ENCODE data around the gene FAM124A. TPM values are rescaled to one million over a fixed set of nuclear protein-coding genes. Genes with fewer than 3 reads are reported as not detected.

Gene FAM124A, protein sequence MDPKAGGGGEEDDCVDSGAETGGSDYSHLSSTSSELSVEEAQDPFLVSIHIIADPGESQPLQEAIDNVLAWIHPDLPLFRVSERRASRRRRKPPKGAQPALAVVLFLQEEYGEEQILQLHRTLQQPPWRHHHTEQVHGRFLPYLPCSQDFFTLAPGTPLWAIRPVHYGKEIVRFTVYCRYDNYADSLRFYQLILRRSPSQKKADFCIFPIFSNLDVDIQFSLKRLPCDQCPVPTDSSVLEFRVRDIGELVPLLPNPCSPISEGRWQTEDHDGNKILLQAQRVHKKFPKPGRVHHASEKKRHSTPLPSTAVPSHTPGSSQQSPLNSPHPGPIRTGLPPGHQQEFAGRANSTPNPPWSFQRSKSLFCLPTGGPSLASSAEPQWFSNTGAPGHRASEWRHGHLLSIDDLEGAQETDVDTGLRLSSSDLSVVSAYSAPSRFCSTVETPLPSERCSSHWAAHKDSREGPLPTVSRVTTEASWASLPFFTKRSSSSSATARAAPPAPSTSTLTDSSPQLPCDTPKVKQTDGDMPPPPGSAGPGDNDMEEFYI
- 4.3 TPM for total RNA-seq

GRCh38 chr13:51222037-51222685, at the start of gene FAM124A:
Gene FAM124A, plus strand, starts transcription at chr13:51222398. Its CDS starts 104 bp downstream, at chr13:51222502.
- DNase-seq (ENCODE audit: low spot score): peak; percentile 31

DNA sequence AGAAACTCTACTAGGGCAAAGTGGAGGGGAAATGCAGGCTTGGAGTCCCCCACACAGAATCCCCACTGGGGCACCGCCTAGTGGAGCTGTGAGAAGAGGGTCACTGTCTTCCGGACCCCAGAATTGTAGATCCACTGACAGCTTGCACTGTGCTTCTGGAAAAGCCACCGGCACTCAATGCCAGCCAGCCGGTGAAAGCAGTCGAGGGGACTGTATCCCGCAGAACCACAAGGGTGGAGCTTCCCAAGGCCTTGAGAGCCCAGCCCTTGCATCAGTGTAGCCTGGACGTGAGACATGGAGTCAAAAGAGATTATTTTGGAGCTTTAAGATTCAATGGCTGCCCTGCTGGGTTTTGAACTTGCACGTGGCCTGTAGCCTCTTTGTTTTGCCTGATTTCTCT, 47.2 kb upstream of the FAM124A start:
- no peak for DNase-seq (ENCODE audit: low spot score)

DNA sequence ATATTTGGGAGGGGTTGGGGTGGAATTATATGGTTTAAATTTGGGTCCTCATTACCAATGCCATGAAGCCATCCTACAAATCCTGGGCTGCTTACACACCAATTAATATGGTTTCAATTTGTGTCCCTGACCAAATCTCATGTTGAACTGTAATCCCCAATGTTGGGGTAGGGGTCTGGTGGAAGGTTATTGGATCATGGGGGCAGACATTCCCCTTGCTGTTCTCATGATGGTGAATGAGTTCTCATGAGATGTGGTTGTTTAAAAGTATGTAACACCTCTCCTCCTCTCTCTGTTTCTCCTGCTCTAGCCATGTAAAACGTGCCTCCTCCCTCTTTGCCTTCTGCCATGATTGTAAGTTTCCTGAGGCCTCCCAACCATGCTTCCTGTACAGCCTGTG, 46.6 kb upstream of the FAM124A start:
- no peak for DNase-seq (ENCODE audit: low spot score)

- no peak for DNase-seq (ENCODE audit: low spot score)
Observed at GRCh38 chr13:51177188-51177587, 45.0 kb upstream of the FAM124A start.

DNA sequence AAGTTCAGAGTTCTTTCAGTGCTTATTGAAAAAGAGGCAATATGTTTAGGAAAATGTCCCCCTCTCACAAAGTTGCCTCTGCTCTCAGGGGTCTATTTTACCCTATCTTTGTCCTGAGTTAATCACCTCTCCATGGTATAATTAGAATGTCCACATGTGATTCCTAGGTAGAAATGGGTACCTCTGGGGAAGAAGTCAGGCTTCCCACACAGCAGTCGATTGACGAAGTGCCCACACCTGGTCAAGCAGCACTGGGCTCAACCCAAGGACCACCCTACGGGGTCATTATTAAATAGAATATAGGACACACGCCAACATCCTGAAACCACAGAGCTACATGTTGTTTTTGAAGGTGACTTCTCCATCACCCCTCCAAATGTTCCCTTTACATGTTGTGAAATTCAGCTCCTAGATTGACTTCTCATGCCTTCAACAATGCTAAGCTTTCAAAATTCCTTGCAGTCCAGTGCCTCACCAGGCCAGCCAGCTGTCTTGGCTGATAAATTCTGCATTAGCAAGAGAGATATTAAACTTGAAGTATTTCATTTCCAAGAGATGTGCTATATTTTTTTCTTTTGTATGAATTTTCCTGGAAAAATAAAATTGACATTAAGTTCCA, 43.6 kb upstream of the FAM124A start:
- DNase-seq (ENCODE audit: low spot score): no peak

DNA sequence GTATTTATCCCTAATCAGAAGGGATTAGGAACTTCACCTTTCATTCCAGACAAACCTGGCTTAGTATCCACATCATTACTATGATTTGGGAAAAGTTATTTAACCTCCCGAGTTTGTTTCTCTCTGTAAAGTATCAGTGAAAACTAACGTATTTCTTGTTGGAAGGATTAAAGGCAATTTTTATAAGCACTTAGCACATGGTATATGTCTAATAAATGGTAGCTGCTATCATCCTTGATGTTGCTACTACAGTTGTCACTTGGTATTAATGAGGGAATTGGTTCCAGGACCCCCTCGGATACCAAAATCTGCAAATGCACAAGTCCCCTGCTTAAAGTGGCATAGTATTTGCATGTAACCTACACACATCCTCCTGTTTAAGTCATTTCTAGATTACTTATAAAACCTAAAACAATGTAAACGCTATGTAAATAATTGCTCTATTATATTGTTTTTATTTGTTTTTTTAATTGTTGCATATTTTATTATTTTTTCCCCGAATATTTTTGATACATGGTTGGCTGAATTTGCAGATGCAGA, 42.7 kb upstream of the FAM124A start:
- DNase-seq (ENCODE audit: low spot score): no peak

DNA sequence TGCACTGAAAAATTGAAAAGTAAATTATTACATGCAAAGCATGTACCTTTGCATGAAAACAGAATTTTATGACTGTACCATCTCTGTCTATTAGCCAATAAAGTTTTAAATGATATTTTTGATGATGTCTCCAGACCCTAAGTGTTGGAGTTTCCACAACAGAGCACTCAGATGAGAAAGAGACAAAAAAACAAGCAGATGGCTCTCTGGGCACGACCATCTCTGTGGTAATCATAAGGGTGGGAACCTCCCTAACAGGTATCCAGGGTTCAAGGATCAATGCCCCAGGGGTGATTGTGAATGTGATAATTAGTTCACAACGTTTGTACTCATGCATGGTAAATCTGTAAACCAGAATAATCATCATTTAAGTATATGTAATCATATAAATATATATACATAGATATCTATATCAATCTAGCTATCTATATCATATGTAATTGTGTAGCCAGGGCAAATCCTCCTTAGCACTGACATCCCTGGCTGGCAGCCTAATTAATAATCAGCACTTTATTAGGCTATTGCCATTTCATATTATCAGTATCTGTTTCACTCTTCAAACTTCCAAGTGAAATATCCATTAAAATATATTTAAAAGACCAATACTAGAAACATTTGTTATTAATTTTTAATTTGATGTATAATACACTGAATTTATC, 41.2 kb upstream of the FAM124A start:
- no peak for DNase-seq (ENCODE audit: low spot score)

GRCh38 chr13:51181786-51182383, 40.3 kb upstream of the FAM124A start:
- no peak for DNase-seq (ENCODE audit: low spot score)

DNA sequence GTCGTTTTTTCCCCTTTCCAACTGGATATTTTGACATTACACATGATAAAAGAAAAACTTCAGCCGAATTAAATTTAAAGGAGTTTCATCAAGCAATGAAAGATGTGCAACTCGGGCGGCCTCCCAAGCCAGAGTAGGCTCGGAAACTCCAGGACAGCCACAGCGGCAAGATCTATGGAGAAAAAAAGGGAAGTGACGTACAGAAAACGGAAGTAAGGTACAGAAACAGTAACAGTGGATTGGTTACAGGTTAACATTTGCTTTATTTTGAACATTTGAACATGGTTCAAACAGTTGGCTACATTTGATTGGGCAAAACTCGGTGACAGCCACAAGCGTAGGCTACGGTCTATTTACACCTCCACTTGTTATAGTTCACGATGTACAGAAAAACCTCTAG, 30.5 kb upstream of the FAM124A start:
- no peak for DNase-seq (ENCODE audit: low spot score)

DNA sequence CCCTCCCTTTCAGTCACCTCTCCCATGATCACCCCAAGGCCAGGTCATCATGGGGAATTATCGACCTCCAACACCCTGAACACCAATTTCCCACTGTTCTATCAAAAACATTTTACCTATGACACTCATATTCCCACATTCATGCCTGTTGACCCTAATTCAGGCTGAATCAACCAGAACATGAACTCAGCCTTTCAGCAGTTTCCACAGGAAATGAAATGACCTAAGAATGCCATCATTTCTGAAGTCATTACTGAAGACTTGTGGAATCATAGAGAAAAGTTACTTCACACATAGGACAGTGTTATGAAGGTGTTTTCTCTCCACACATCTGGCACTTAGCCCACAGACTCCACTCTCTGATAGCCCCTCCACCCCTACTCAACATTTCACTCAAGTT, 29.9 kb upstream of the FAM124A start:
- DNase-seq (ENCODE audit: low spot score): no peak

- no peak for DNase-seq (ENCODE audit: low spot score)
Observed at GRCh38 chr13:51193387-51193786, 28.8 kb upstream of the FAM124A start.

GRCh38 chr13:51194942-51195341, 27.3 kb upstream of the FAM124A start:
- DNase-seq (ENCODE audit: low spot score): no peak

DNA sequence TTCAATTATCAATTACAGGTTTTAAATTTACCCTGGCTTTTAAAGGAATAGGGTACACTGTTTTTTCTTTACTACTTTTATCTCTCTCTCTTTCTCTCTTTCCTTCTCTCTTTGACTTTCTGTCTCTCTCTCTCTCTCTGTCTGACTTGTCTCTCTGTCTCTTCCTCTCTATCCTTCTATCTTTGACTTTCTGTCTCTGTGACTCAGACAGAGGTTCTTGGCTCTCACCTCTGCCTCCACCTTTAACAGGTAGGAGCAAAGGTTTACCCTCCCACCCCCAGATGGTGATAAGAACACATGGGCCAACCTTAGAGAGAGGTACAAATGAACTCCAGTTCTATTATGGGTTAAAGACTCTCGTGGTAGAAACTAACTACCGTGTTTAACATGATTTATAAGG, 20.3 kb upstream of the FAM124A start:
- DNase-seq (ENCODE audit: low spot score): no peak

DNA sequence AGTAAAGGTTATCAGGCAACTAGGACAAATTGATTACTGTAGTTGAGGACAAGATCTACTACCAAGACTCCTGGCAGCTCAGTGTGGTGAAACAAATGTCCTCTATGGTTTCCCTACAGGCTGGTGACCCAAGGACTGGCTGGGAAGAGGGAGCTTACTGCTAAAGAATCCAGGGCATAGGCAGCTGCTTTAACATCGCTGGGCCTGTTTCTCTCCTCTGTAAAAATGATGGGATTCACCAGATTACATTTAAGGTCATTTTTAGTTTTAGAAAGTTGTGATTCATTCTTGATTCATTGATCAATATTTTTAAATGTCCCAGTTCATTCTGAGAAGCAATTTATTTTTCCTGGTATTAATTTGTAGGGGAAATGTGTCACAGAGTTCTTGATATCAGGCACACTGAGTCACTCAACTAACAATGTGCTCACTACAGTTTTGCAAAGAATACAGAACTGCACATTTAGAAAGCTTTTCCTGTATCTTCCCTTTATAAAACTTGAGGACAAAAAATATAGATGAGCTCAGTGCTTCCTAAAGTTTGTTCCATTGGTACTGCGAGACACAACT, 19.6 kb upstream of the FAM124A start:
- no peak for DNase-seq (ENCODE audit: low spot score)

DNA sequence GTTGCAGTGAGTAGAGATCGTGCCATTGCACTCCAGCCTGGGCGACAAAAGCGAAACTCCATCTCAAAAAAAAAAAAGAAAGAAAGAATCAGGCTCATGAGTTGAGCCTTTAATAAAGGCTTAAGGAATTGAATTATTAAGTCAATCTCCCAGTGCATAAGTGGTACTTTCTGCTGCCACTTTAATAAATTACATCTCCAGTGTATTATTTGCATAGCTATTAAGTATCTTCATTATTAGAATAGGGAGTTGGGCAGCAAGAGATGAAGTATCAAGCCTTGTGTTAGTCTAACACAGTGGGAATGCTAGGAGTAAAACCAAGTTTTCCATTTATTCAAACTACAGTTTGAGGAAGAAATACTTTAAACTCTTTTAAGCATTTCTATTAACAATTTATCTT, 15.6 kb upstream of the FAM124A start:
- no peak for DNase-seq (ENCODE audit: low spot score)

DNA sequence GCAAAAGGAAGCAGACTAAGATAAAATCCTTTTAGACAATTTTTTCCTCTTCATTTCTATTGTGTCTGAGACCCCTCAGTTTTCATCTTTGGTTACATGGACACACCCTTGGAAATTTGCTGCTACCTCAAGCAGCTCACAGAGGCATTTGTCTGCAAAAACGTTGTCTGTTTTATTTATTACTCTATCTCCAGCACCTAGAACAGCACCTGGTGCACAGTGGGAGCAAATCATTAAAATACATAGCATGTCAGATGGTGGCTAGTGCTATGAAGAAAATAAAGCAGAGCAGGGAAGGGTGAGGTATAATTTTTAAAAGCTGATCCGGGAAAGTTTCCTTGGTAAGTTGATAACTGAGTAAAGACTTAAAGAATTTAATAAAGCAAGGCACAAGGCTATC, 14.3 kb upstream of the FAM124A start:
- DNase-seq (ENCODE audit: low spot score): no peak

DNA sequence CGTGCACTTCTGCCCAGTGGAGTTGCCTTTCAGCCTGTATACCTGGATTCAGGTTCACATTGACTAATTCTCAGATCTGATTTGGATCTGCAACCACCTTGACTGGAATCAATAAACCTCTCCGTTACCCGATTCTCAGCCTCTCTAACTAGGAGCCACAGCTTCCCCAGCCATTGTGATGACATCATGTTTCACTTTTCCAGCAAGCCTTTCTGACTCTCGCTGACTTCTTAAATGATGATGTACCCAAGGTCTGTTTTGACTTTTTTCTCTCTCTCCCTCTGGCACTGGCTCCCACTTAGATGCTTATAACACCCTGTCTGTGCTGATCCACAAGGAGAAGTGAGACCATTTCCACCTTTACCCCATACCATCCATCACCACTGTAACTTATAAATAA, 13.5 kb upstream of the FAM124A start:
- DNase-seq (ENCODE audit: low spot score): no peak

DNA sequence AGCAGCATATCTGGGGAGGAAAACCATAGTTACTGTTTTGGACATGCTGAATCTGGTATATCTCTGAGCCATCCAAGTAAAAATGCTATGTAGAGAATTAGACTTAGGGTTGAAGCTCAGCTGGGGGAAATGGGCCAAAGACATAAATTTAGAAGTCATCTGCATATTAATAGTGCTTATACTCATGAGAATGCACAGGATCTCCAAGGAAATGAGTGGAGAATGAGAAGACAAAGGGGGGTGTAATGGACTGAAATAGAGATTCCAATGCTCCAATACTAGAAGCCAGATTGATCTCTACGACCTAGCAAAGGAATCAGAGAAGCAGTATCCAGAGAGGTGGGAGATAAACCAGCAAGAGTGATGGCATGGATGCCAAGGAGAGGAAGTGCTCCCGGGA, 10.3 kb upstream of the FAM124A start:
- DNase-seq (ENCODE audit: low spot score): no peak

DNA sequence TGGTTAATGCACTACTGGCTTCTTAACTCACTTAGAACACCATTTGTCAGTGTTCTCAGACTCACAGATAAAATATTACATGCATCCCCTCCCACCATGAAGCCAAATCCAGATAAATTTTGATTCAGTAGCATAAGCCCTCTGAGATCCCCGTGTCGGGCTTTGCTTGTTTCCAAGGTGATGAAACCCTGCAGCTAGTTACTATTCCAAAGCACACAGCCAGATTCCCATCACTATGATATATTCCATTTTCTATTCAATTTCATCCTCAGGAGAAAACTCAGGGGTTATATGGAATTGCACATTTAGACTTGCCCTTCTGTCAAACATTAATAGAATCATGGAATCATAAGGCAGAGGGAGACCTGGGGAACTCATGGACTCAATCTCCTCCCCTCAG, 9.4 kb upstream of the FAM124A start:
- no peak for DNase-seq (ENCODE audit: low spot score)

DNA sequence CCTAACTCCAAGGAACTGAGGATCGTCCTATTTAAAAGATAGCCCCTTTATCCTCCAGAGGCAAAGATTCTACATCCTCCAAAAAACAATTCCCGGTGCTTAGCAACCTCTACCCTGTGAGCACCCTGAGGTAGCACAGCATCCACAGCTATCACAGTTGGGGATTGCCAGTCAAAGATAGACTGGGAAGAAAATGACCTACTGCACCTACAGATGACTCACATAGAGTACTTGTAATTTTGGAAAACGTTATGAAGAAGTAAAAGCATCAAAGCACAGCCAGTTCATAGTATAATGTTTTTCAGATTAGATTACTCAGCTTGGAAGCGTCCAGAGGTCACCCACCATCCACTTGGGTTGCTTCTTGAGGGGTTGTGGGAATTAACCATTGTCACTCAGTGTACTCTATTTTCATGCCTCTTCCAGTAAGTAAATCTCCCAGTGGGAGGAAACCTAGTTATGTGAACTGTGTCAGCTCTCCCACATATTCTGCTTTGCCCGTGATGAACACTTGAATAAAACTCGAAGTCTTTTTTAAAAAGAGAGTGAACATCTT, 8.9 kb upstream of the FAM124A start:
- no peak for DNase-seq (ENCODE audit: low spot score)

DNA sequence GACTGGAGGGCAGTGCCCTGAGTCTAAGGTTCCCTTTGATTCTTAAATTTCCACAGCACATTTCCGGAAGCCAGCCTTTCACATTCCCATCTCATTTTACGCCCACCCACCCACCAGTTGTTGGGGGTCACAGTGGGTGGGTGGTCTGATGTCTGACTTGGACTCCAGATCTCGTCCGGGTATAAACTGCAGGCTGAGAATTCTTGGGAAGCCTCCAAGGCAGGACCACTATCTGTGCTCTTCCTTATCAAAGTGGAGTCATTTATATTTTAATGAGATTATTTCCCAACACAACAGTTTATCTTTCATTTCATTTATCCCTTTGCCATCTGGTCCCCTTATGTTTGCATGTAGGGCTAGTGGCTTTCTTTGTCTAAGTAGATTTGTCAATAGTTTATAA, 3.6 kb upstream of the FAM124A start:
- DNase-seq (ENCODE audit: low spot score): no peak

Data from mucosa of gallbladder (tissue), 1 donor.